Breast epithelium (tissue), 3 donors: ENCODE measurements around the gene LAMB4.

Experiments
- POLR2A ChIP-seq: fragments of 450-650 bp; IDR thresholded peaks from one replicate; pipeline ENCODE4 v1.6.1; 2016; ENCODE audit warnings: antibody characterized with exemption, mild to moderate bottlenecking, moderate library complexity
- POLR2AphosphoS5 ChIP-seq, 3 donors: sonication (generic); formaldehyde crosslinking; IDR thresholded peaks; one replicate each; pipeline ENCODE4 v1.6.1; 2017; ENCODE audit warnings: antibody characterized with exemption in 3 of 3
- TF ChIP-seq, protein P1 (sequence below), 3 donors: fragments of 450-650 bp; IDR thresholded peaks; one replicate each; pipeline ENCODE4 v1.5.1; 2016 to 2017; ENCODE audit warnings: antibody characterized with exemption in 3 of 3, mild to moderate bottlenecking in 3 of 3, moderate library complexity in 3 of 3

DNA sequence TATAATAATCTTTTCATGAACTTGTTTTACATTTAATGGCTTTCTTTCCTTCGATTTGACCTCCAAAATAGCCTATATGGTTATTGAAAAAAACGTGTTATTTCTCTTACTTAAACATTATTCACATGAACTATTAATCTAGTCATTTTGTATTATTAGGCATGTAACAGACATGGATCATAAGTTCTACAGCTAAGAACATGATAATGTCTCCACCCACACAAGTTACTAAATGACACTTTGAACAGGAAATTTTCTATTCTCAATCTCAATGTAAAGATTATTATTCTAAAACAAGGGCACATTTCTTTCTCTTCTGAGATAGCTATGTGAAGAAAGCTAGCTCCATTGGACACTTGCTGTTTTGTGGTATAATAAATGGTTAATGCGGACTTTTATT is 10.0 kb downstream of the LAMB4 start:
- no peak for TF ChIP-seq POLR2A
- TF ChIP-seq, protein P1, sequence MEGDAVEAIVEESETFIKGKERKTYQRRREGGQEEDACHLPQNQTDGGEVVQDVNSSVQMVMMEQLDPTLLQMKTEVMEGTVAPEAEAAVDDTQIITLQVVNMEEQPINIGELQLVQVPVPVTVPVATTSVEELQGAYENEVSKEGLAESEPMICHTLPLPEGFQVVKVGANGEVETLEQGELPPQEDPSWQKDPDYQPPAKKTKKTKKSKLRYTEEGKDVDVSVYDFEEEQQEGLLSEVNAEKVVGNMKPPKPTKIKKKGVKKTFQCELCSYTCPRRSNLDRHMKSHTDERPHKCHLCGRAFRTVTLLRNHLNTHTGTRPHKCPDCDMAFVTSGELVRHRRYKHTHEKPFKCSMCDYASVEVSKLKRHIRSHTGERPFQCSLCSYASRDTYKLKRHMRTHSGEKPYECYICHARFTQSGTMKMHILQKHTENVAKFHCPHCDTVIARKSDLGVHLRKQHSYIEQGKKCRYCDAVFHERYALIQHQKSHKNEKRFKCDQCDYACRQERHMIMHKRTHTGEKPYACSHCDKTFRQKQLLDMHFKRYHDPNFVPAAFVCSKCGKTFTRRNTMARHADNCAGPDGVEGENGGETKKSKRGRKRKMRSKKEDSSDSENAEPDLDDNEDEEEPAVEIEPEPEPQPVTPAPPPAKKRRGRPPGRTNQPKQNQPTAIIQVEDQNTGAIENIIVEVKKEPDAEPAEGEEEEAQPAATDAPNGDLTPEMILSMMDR (IDR thresholded peaks at IDR 0.05) = no peak
- TF ChIP-seq POLR2AphosphoS5 (IDR thresholded peaks at IDR 0.05) = no peak
